HG02884 (cell line): ENCODE measurements around the gene PRXL2B.

ENCODE experiments used
- ATAC-seq: cut with Tn5 transposase; IDR thresholded peaks from one replicate; pipeline ENCODE4 v1.9.1; 2021; ENCODE audit warnings: mild to moderate bottlenecking, moderate library complexity; ENCODE audit not compliant: unreplicated experiment

Gene PRXL2B

GRCh38 chr1:2584686-2585317 lies 1.8 kb upstream of the PRXL2B start:
- ATAC-seq = no peak

- no peak for ATAC-seq
Observed at GRCh38 chr1:2585318-2586092, 1.1 kb upstream of the PRXL2B start.

- ATAC-seq = peak; percentile 2
Observed at GRCh38 chr1:2587071-2587859, 688 bp downstream of the PRXL2B start.

- no peak for ATAC-seq
Observed at GRCh38 chr1:2587860-2588571, 1.4 kb downstream of the PRXL2B start.

GRCh38 chr1:2588661-2589430 lies 2.3 kb downstream of the PRXL2B start:
- ATAC-seq = no peak

GRCh38 chr1:2589431-2590232 lies 3.1 kb downstream of the PRXL2B start:
- ATAC-seq = no peak

GRCh38 chr1:2590233-2591141 lies 3.9 kb downstream of the PRXL2B start:
- no peak for ATAC-seq

GRCh38 chr1:2591233-2591580 lies 4.6 kb downstream of the PRXL2B start:
- no peak for ATAC-seq

- no peak for ATAC-seq
Observed at GRCh38 chr1:2591581-2592261, 5.1 kb downstream of the PRXL2B start.

- ATAC-seq = no peak
Observed at GRCh38 chr1:2592672-2593071, 6.1 kb downstream of the PRXL2B start.

GRCh38 chr1:2593251-2593878 lies 6.8 kb downstream of the PRXL2B start:
- no peak for ATAC-seq

- ATAC-seq = no peak
Observed at GRCh38 chr1:2594001-2594640, 7.5 kb downstream of the PRXL2B start.

GRCh38 chr1:2594641-2595131 lies 8.1 kb downstream of the PRXL2B start:
- no peak for ATAC-seq

GRCh38 chr1:2595261-2595811 lies 8.8 kb downstream of the PRXL2B start:
- ATAC-seq = no peak

GRCh38 chr1:2595812-2596529 lies 9.4 kb downstream of the PRXL2B start:
- ATAC-seq = no peak
